SH-SY5Y (cell line): ENCODE data around the gene ALX4.

Experiments
- GATA2 ChIP-seq: IDR thresholded peaks from 2 replicates; pipeline ENCODE4 v1.6.1; 2011; ENCODE audit warnings: mild to moderate bottlenecking, low read depth, low read length
- GATA3 ChIP-seq: IDR thresholded peaks from 2 replicates; pipeline ENCODE4 v1.6.1; 2011; ENCODE audit warnings: low read depth, mild to moderate bottlenecking, low read length, moderate library complexity

GRCh38 chr11:44248109-44248508 lies 61.8 kb downstream of the ALX4 start:
- TF ChIP-seq GATA3 (no peak), GATA2 (no peak)
